ENCODE data around the gene MYO15A.

GRCh38 chr17:18144855-18145254 lies 36.3 kb downstream of the MYO15A start:
- TF ChIP-seq ZNF274 (IDR thresholded peaks at IDR 0.05; ENCODE audit: low read depth, low read length): no peak
- TF ChIP-seq YY1 (IDR thresholded peaks at IDR 0.05; ENCODE audit: insufficient read depth, insufficient read length): no peak
- no peak for TF ChIP-seq SUZ12 (IDR thresholded peaks at IDR 0.05; ENCODE audit: extremely low read depth, insufficient read depth, insufficient read length)
